Activated gamma-delta T cell treated with anti-CD3 and anti-CD28 coated beads, Interleukin-2, amount 50 U/mL, for 16 hours (primary cell): ENCODE data around the gene DCP2.

Experiments used
- DNase-seq: peaks from one replicate; pipeline ENCODE4 v3.0.0-alpha.2; 2020; ENCODE audit warnings: low read depth

The DCP2 gene

GRCh38 chr5:113022661-113023060 lies 46.1 kb downstream of the DCP2 start:
- peak; percentile 3 for DNase-seq

DNA sequence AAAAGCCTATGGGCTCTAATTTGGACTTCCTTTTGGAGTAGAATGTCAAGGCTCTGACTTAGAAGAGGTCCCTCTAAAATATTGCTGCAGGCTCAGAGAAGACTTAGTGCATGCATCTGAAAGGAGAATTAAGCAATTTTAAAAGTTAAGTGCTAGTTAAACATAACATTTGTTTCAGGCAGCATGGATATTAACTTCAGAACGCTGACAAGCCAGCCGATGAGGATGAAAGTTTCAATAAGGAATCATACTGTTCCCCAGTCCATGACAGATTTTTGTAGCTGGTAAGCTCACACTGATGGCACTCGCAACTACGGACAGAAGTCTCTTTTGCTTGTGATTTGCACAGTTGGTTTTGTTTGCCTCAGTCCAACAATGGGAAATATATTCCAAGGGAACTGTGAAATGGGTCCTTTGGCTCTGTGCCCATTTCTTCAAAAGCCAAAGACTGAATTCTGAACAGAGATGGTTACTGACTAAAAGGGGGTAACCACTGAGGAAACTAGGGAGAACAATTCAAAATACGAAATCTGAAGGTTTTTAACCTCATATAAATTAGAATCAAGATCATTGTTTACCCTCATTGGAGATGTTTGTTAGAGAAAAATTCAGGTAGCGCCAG lies 47.6 kb downstream of the DCP2 start:
- DNase-seq: no peak

- DNase-seq: no peak
Measured at GRCh38 chr5:113025596-113025995, 49.0 kb downstream of the DCP2 start.

GRCh38 chr5:113026211-113026610 lies 49.6 kb downstream of the DCP2 start:
- no peak for DNase-seq

- no peak for DNase-seq
Measured at GRCh38 chr5:113027015-113027414, 50.4 kb downstream of the DCP2 start.

DNA sequence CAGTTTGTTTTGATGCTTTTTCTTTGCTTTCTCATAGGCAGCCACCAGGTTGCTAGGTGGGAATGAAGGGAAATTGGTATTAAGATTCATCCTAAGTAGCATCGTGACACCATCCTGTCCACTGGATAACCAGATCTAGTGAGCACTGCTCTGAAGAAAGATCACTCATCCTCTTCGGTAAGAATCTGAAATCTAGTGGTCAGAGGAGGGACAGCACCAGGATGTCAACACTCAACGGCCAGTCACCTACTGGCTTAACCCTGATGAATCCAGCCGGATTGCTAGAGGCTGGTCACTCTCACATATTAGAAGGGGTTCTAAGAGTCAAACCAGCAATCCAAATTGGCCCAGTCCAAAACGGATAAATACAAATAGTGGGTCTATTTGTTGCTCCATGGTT lies 50.8 kb downstream of the DCP2 start:
- DNase-seq: no peak

DNA sequence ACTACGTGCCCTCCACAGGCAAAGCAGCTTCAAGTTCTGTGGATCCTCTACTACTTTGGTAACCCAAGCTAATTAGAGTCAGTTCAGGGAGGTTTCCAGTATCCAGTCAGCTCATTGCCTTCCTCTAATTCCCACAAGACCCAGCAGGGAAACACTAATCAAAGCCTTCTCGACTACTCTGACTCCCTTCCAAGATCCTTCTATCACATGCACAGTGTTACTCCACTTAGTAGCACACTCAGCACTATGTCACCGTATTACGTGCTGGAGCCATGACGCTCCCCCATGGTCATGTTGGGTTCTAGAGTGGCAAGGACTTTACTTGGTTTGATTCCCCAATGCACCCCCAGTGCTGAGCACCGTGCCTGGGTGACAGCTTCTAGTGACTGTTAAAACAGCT lies 53.0 kb downstream of the DCP2 start:
- DNase-seq: no peak

- no peak for DNase-seq
Measured at GRCh38 chr5:113031104-113031503, 54.5 kb downstream of the DCP2 start.

- no peak for DNase-seq
Measured at GRCh38 chr5:113031557-113031956, 55.0 kb downstream of the DCP2 start.

GRCh38 chr5:113034182-113034773 lies 57.7 kb downstream of the DCP2 start:
- DNase-seq: no peak

GRCh38 chr5:113035096-113035495 lies 58.5 kb downstream of the DCP2 start:
- no peak for DNase-seq

DNA sequence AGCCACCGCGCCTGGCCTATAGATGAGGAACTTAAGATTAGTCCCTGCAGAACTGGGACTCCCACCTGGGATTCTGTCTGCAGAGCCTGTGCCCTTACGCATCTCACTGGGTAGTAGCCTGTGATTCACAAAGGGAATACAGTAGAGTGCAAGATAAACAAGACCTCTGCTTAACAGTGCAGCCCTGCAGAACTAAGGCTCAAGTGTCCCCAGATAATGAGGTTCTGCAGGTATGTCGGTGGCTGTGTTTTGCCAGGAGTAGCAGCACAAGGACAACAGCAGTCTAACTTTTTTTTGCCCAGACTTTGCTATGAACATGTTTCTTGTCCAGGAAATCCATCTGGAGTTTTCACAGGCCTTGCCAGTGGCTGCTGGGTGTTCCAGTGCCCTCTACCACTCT lies 59.7 kb downstream of the DCP2 start:
- DNase-seq: no peak

- no peak for DNase-seq
Measured at GRCh38 chr5:113036826-113037225, 60.2 kb downstream of the DCP2 start.

- DNase-seq: no peak
Measured at GRCh38 chr5:113038136-113038535, 61.5 kb downstream of the DCP2 start.

GRCh38 chr5:113038714-113039113 lies 62.1 kb downstream of the DCP2 start:
- no peak for DNase-seq

GRCh38 chr5:113039229-113039933 lies 62.8 kb downstream of the DCP2 start:
- DNase-seq: no peak

DNA sequence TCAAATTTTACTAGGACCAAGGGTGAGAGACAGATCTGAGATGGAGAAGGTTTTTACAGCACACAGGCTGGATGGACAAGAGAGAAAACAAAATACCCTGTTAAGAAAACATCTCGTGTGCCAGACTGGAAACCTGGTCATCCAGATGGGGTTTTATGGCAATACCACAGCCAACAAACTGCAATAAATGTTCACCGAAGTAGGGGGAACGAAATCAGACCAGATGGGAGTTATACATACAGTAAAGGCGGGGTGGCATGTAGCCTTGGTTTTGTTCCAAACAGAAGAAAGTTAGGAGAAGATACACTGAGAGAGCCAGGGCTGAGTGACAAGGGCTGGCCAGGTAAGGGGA lies 63.3 kb downstream of the DCP2 start:
- DNase-seq: no peak

DNA sequence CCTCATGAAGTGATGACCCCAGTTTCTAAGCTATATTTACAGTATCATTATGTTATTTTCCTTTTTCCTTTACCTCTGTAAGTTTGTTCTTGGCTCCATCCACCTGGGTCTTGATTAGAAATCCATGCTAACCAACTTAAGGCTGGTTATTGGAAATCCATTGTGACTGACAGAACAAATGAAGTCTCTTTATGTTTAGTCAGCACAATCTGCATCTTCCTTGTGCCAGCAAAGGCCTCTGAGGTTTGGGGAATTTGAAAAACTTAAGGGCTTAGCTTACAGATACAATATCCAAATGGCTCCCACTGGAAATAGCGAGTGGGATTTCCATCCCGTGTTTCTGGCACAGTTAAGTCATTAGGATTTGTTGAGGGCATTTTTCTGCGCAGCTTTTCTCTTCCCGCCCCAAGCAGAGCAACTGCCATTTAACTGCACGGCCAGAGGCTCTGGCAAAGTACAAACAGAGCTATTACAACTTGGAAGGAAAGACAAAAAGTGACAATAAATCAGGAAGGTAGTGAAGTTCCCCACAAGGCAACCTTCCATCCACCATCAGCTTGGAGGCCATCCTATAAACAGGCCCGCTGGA lies 64.2 kb downstream of the DCP2 start:
- no peak for DNase-seq

- DNase-seq: no peak
Measured at GRCh38 chr5:113042491-113043243, 66.1 kb downstream of the DCP2 start.

- no peak for DNase-seq
Measured at GRCh38 chr5:113043491-113043931, 66.9 kb downstream of the DCP2 start.

- DNase-seq: no peak
Measured at GRCh38 chr5:113044776-113045465, 68.3 kb downstream of the DCP2 start.

DNA sequence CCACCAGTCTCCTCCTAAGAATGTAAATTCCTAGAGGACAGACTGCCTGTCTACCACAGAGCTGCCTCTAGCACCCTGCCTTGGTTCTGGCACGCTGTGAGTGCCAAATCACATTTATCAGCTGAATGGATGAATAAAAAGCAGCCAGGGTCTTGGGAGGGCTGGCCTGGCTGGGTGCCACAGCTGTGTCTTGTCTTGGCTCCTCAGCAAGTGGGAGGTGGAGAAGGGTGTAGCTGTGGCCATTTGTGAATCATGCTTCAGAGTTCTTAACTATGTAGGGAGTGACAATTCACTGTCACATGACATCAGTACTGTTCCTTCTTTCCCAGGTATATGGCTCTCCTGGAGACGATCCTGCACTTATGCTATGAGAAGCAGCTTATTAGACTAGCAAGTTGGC lies 70.6 kb downstream of the DCP2 start:
- no peak for DNase-seq
